Panc1 (cell line): Measurements from ENCODE around the gene IGFN1. TPM values are rescaled to one million over a fixed set of nuclear protein-coding genes. Genes with fewer than 3 reads are reported as not detected.

Source experiments
- ATAC-seq: fragments of 200-7000 bp; cut with Tn5 transposase; 2 replicates; pipeline ENCODE4 v1.9.1; 2020; ENCODE audit warnings: mild to moderate bottlenecking, moderate library complexity
- BruUV-seq: library from RNA; stranded (reverse); fragments of 400-500 nt; replicated peaks from 2 replicates; lab custom pipeline; 2021; lab: Mats Ljungman, UMichigan
- CTCF ChIA-PET: fragments of 300-600 bp; sonication (Branson Sonifier 250); formaldehyde crosslinking; loops from one replicate; lab custom pipeline; 2022; ENCODE audit warnings: antibody characterized with exemption; lab: Charles Lee
- POLR2A ChIA-PET: fragments of 300-600 bp; sonication (Branson Sonifier 250); formaldehyde crosslinking; loops from one replicate; lab custom pipeline; 2022; ENCODE audit warnings: antibody characterized with exemption; lab: Charles Lee
- DNase-seq: peaks from one replicate; pipeline ENCODE4 v3.0.0-alpha.2; 2010; ENCODE audit warnings: low read depth, low spot score
- H3K27ac ChIP-seq: 2 replicates; pipeline ENCODE4 v1.5.1; 2011; ENCODE audit warnings: mild to moderate bottlenecking, low read length, inconsistent platforms
- H3K27me3 ChIP-seq: fragments of 200-500 bp; sonication (Bioruptor generic); 2 replicates; pipeline ENCODE4 v1.6.0; 2014; ENCODE audit warnings: low read length, inconsistent platforms; ENCODE audit not compliant: control insufficient read depth, insufficient read depth
- H3K36me3 ChIP-seq: fragments of 200-500 bp; sonication (Bioruptor generic); 2 replicates; pipeline ENCODE4 v1.5.1; 2014; ENCODE audit warnings: inconsistent platforms, mild to moderate bottlenecking, low read length, moderate library complexity; ENCODE audit not compliant: control insufficient read depth, insufficient read depth
- H3K4me1 ChIP-seq: 2 replicates; pipeline ENCODE4 v1.5.1; 2011; ENCODE audit warnings: inconsistent platforms, mild to moderate bottlenecking, low read length, moderate library complexity; ENCODE audit not compliant: control insufficient read depth, insufficient read depth
- H3K4me3 ChIP-seq, 2 experiments: 2 replicates each; pipeline ENCODE4 v1.5.1; 2011 to 2012; ENCODE audit warnings: low read depth in 2 of 2, low read length in 2 of 2, mild to moderate bottlenecking in 2 of 2, inconsistent platforms in 1 of 2, moderate library complexity in 1 of 2
- H3K9me3 ChIP-seq: fragments of 200-500 bp; sonication (Bioruptor generic); 2 replicates; pipeline ENCODE4 v1.5.1; 2014; ENCODE audit warnings: low read depth, mild to moderate bottlenecking, inconsistent platforms, low read length, moderate library complexity; ENCODE audit not compliant: control insufficient read depth, insufficient read depth
- CTCF ChIP-seq: fragments of 450-650 bp; IDR thresholded peaks from 2 replicates; pipeline ENCODE4 v1.5.1; 2017; ENCODE audit warnings: mild to moderate bottlenecking
- POLR2AphosphoS5 ChIP-seq: IDR thresholded peaks from 2 replicates; pipeline ENCODE4 v1.6.1; 2012; ENCODE audit warnings: mild to moderate bottlenecking, low read depth, low read length, moderate library complexity
- REST ChIP-seq, 2 experiments: IDR thresholded peaks; 2 replicates each; pipeline ENCODE4 v1.6.1; 2011 to 2012; ENCODE audit warnings: low read depth in 2 of 2, control low read depth in 1 of 2, low read length in 1 of 2, mild to moderate bottlenecking in 1 of 2, moderate library complexity in 1 of 2; ENCODE audit not compliant: insufficient read depth in 1 of 2
- SIN3A ChIP-seq: IDR thresholded peaks from 2 replicates; pipeline ENCODE4 v1.6.1; 2012; ENCODE audit warnings: low read depth, mild to moderate bottlenecking, low read length, moderate library complexity, borderline replicate concordance; ENCODE audit not compliant: insufficient read depth
- TCF7L2 ChIP-seq: IDR thresholded peaks from 2 replicates; pipeline ENCODE4 v1.6.1; 2011; ENCODE audit warnings: mild to moderate bottlenecking, low read depth, low read length, inconsistent platforms
- in situ Hi-C: cut with HindIII; loops from 2 replicates; pipeline ENCODE4 v1.10.0; 2016; ENCODE audit warnings: low sequenced_read_pairs, low pct_unique_long_range_greater_than_20kb
- intact Hi-C: fragments of 100-400 bp; cut with micrococcal nuclease; formaldehyde crosslinking; loops from one replicate; pipeline ENCODE4 v1.10.0; 2022; ENCODE audit not compliant: unreplicated experiment
- total RNA-seq: library from RNA; stranded (reverse); gene quantifications from one replicate; pipeline ENCODE4 v1.2.1, GENCODE V29; 2021; ENCODE audit not compliant: unreplicated experiment

The IGFN1 gene
- total RNA-seq, 1 experiment from 2014 or later: not detected

GRCh38 chr1:201185123-201185453 lies 5.5 kb upstream of the IGFN1 start:
- no peak overlapping the region for H3K27ac ChIP-seq
- POLR2A ChIA-PET: no interaction called here
- H3K9me3 ChIP-seq: no peaks in the 10 kb centered on the region
- BruUV-seq: no TSS peak
- in situ Hi-C loops: no loop called here
- no peaks in the 10 kb centered on the region for H3K4me1 ChIP-seq
- no peaks in the 10 kb centered on the region for H3K36me3 ChIP-seq
- DNase-seq (no peak), ATAC-seq (no peak)
- peaks cover 14% of the 10 kb centered on the region for H3K27me3 ChIP-seq
- CTCF ChIA-PET: no interaction called here
- no peak overlapping the region for H3K4me3 ChIP-seq
- TF ChIP-seq CTCF (no peak), SIN3A (no peak), REST (IDR thresholded peaks at IDR 0.05; ENCODE audit: insufficient read depth in 1 of 2, low read depth in 2 of 2, low read length in 1 of 2) (no peak), POLR2AphosphoS5 (no peak), TCF7L2 (no peak)
- intact Hi-C loops: no loop called here

GRCh38 chr1:201185527-201186128 lies 5.0 kb upstream of the IGFN1 start:
- H3K27me3 ChIP-seq: peaks cover 14% of the 10 kb centered on the region
- in situ Hi-C loops: no loop called here
- H3K4me3 ChIP-seq: no peak overlapping the region
- TF ChIP-seq TCF7L2 (no peak), SIN3A (no peak), REST (IDR thresholded peaks at IDR 0.05; ENCODE audit: insufficient read depth in 1 of 2, low read depth in 2 of 2, low read length in 1 of 2) (no peak), POLR2AphosphoS5 (no peak), CTCF (no peak)
- H3K27ac ChIP-seq: no peak overlapping the region
- ChIA-PET CTCF (interaction anchor here (1.0 kb wide), 1 partner anchor 10 kb away, joined by 4 read pairs; no protein-coding TSS in a partner anchor), POLR2A (no interaction called here)
- no peak for DNase-seq
- ATAC-seq: no peak
- intact Hi-C loops: no loop called here
- H3K9me3 ChIP-seq: no peaks in the 10 kb centered on the region
- no TSS peak for BruUV-seq
- H3K36me3 ChIP-seq: no peaks in the 10 kb centered on the region
- H3K4me1 ChIP-seq: no peaks in the 10 kb centered on the region
